HCT116 (cell line): ENCODE measurements around the gene PLEKHA5. TPM values are rescaled to one million over a fixed set of nuclear protein-coding genes. Genes with fewer than 3 reads are reported as not detected.

Source experiments
- ATAC-seq: fragments of 200-7000 bp; cut with Tn5 transposase; 2 replicates; pipeline ENCODE4 v1.9.1; 2020; ENCODE audit warnings: mild to moderate bottlenecking, moderate library complexity
- BruUV-seq: library from RNA; stranded (reverse); fragments of 400-500 nt; replicated peaks from 2 replicates; lab custom pipeline; 2021; lab: Mats Ljungman, UMichigan
- CTCF ChIA-PET: fragments of 300-600 bp; sonication (Branson Sonifier 250); formaldehyde crosslinking; loops from one replicate; lab custom pipeline; 2021; ENCODE audit warnings: antibody characterized with exemption; lab: Charles Lee
- POLR2A ChIA-PET: fragments of 300-600, 350-600 bp; sonication (Branson Sonifier 250); formaldehyde crosslinking; loops from one replicate; lab custom pipeline; 2021; ENCODE audit warnings: antibody characterized with exemption; lab: Charles Lee
- RAD21 ChIA-PET, 2 experiments: fragments of 300-600 bp; sonication (Branson Sonifier 250); formaldehyde crosslinking; loops; one replicate each; lab custom pipeline; 2023; ENCODE audit warnings: low total read pairs in 2 of 2; ENCODE audit not compliant: uncharacterized antibody in 2 of 2, unreplicated experiment in 2 of 2, low non-redundant PET in 1 of 2; lab: Charles Lee
- DNase-seq: peaks from one replicate; pipeline ENCODE4 v3.0.0-alpha.2; 2010; ENCODE audit warnings: low read depth, low spot score
- H2AFZ ChIP-seq: fragments of 200-600 bp; shearing (Covaris generic), sonication (generic); 2 replicates; pipeline ENCODE4 v1.6.1; 2017; ENCODE audit warnings: low read depth, mixed run types, mixed read lengths, antibody characterized with exemption, low read length; ENCODE audit not compliant: poor library complexity, severe bottlenecking
- H3K27ac ChIP-seq: 2 replicates; pipeline ENCODE4 v1.5.1; 2012; ENCODE audit warnings: low read depth, low read length
- H3K27me3 ChIP-seq: fragments of 200-600 bp; sonication (generic); 2 replicates; pipeline ENCODE4 v1.6.1; 2016; ENCODE audit warnings: mixed run types, low read length, mixed read lengths; ENCODE audit not compliant: insufficient read depth
- H3K36me3 ChIP-seq, 2 experiments: fragments of 200-500 bp in 1 of 2; fragments of 200-600 bp in 1 of 2; sonication (Bioruptor generic) in 1 of 2; sonication (generic) in 1 of 2; 2 replicates each; pipeline versions ENCODE4 v1.5.1 to v1.6.1; 2014 to 2016; ENCODE audit warnings: low read length in 2 of 2, inconsistent platforms in 1 of 2, mixed read lengths in 1 of 2, mixed run types in 1 of 2; ENCODE audit not compliant: insufficient read depth in 2 of 2, control insufficient read depth in 1 of 2
- H3K4me1 ChIP-seq, 2 experiments: fragments of 200-600 bp in 1 of 2; sonication (generic) in 1 of 2; 2 replicates each; pipeline versions ENCODE4 v1.5.1 to v1.6.1; 2012 to 2017; ENCODE audit warnings: low read length in 2 of 2, inconsistent platforms in 1 of 2, mild to moderate bottlenecking in 1 of 2, mixed read lengths in 1 of 2, mixed run types in 1 of 2, moderate library complexity in 1 of 2; ENCODE audit not compliant: insufficient read depth in 2 of 2, control insufficient read depth in 1 of 2
- H3K4me2 ChIP-seq: fragments of 200-600 bp; sonication (generic); 2 replicates; pipeline ENCODE4 v1.6.1; 2017; ENCODE audit warnings: mixed run types, low read length, mixed read lengths
- H3K4me3 ChIP-seq, 2 experiments: fragments of 200-600 bp in 1 of 2; sonication (generic) in 1 of 2; replicated peaks in 1 of 2; 2 replicates each; pipeline ENCODE4 v1.5.1; 2011 to 2016; ENCODE audit warnings: low read length in 2 of 2, control low read depth in 1 of 2, low read depth in 1 of 2, mild to moderate bottlenecking in 1 of 2, mixed read lengths in 1 of 2, mixed run types in 1 of 2
- H3K79me2 ChIP-seq: fragments of 200-600 bp; sonication (generic); 2 replicates; pipeline ENCODE4 v1.6.1; 2017; ENCODE audit warnings: mild to moderate bottlenecking, mixed run types, low read length, moderate library complexity, mixed read lengths; ENCODE audit not compliant: insufficient read depth
- H3K9ac ChIP-seq: fragments of 200-600 bp; sonication (generic); 2 replicates; pipeline ENCODE4 v1.6.1; 2016; ENCODE audit warnings: low read length, mixed read lengths
- H3K9me2 ChIP-seq: fragments of 200-600 bp; sonication (generic), shearing (Covaris generic); 2 replicates; pipeline ENCODE4 v1.6.1; 2017; ENCODE audit warnings: mixed run types, mild to moderate bottlenecking, moderate library complexity; ENCODE audit not compliant: insufficient read depth
- H3K9me3 ChIP-seq, 2 experiments: fragments of 200-500 bp in 1 of 2; fragments of 200-600 bp in 1 of 2; sonication (Bioruptor generic) in 1 of 2; sonication (generic) in 1 of 2; 2 replicates each; pipeline ENCODE4 v1.6.1; 2014 to 2017; ENCODE audit warnings: low read length in 2 of 2, mixed read lengths in 2 of 2, inconsistent platforms in 1 of 2, low read depth in 1 of 2, mild to moderate bottlenecking in 1 of 2, mixed run types in 1 of 2, moderate library complexity in 1 of 2; ENCODE audit not compliant: control insufficient read depth in 1 of 2, insufficient read depth in 1 of 2
- H4K20me1 ChIP-seq: fragments of 200-600 bp; sonication (generic), shearing (Covaris generic); 2 replicates; pipeline ENCODE4 v1.6.1; 2017; ENCODE audit warnings: mixed run types, mild to moderate bottlenecking, moderate library complexity; ENCODE audit not compliant: insufficient read depth
- CBX3 ChIP-seq: IDR thresholded peaks from 2 replicates; pipeline ENCODE4 v1.6.1; 2012; ENCODE audit warnings: low read depth
- EZH2 ChIP-seq: fragments of 200-600 bp; sonication (generic); IDR thresholded peaks from 2 replicates; pipeline ENCODE4 v1.6.1; 2017; ENCODE audit warnings: antibody characterized with exemption, mixed run types
- FOSL1 ChIP-seq: IDR thresholded peaks from 2 replicates; pipeline ENCODE4 v1.6.1; 2012; ENCODE audit warnings: low read depth
- JUND ChIP-seq: IDR thresholded peaks from 2 replicates; pipeline ENCODE4 v1.6.1; 2012
- POLR2A ChIP-seq: IDR thresholded peaks from 2 replicates; pipeline ENCODE4 v1.7.0; 2011; ENCODE audit warnings: borderline replicate concordance; ENCODE audit not compliant: insufficient read depth, insufficient read length; ENCODE audit errors: extremely low read depth
- POLR2AphosphoS5 ChIP-seq: IDR thresholded peaks from 2 replicates; pipeline ENCODE4 v1.6.1; 2011; ENCODE audit warnings: mild to moderate bottlenecking, low read depth, low read length, moderate library complexity
- RAD21 ChIP-seq: IDR thresholded peaks from 2 replicates; pipeline ENCODE4 v1.6.1; 2012; ENCODE audit warnings: low read depth, mild to moderate bottlenecking
- SIN3A ChIP-seq: IDR thresholded peaks from 2 replicates; pipeline ENCODE4 v1.6.1; 2012; ENCODE audit warnings: low read depth
- SP1 ChIP-seq: IDR thresholded peaks from 2 replicates; pipeline ENCODE4 v1.6.1; 2012; ENCODE audit warnings: low read depth
- TCF7L2 ChIP-seq: IDR thresholded peaks from 2 replicates; pipeline ENCODE4 v1.7.0; 2011; ENCODE audit warnings: borderline replicate concordance, inconsistent platforms; ENCODE audit not compliant: insufficient read depth, insufficient read length; ENCODE audit errors: extremely low read depth
- YY1 ChIP-seq: IDR thresholded peaks from 2 replicates; pipeline ENCODE4 v1.6.1; 2011; ENCODE audit warnings: low read length, low read depth, moderate library complexity, mild to moderate bottlenecking; ENCODE audit not compliant: insufficient replicate concordance; ENCODE audit errors: extremely low read depth
- ZFX ChIP-seq: fragments of 450-650 bp; IDR thresholded peaks from 2 replicates; pipeline ENCODE4 v1.6.1; 2017
- ZNF274 ChIP-seq: fragments of 200-500 bp; sonication (Bioruptor generic); IDR thresholded peaks from 2 replicates; pipeline ENCODE4 v1.6.1; 2014; ENCODE audit warnings: mild to moderate bottlenecking, low read depth, low read length, inconsistent platforms
- intact Hi-C: fragments of 100-400 bp; cut with micrococcal nuclease; formaldehyde crosslinking; loops from 2 replicates; pipeline ENCODE4 v1.10.0; 2022
- total RNA-seq: library from RNA; stranded (reverse); gene quantifications from one replicate; pipeline ENCODE4 v1.2.1, GENCODE V29; 2021; ENCODE audit not compliant: unreplicated experiment
- TF ChIP-seq, protein P1 (sequence below), 3 experiments: fragments of 200-600 bp in 1 of 3; sonication (generic) in 1 of 3; IDR thresholded peaks in 2 of 3; conservative IDR thresholded peaks in 1 of 3; 2 replicates each; pipeline ENCODE4 v1.5.1; 2012 to 2017; ENCODE audit warnings: low read depth in 2 of 3, low read length in 2 of 3, antibody characterized with exemption in 1 of 3, borderline replicate concordance in 1 of 3, control low read depth in 1 of 3, mild to moderate bottlenecking in 1 of 3, mixed read lengths in 1 of 3, mixed run types in 1 of 3, moderate library complexity in 1 of 3; ENCODE audit not compliant: insufficient read depth in 1 of 3
- TF ChIP-seq, protein P2 (sequence below): IDR thresholded peaks from 2 replicates; pipeline ENCODE4 v1.6.1; 2012
- TF ChIP-seq, protein P3 (sequence below): IDR thresholded peaks from 2 replicates; pipeline ENCODE4 v1.6.1; 2012; ENCODE audit warnings: low read depth
- TF ChIP-seq, protein P4 (sequence below): IDR thresholded peaks from 2 replicates; pipeline ENCODE4 v1.6.1; 2012

Gene PLEKHA5
- total RNA-seq, 1 experiment from 2014 or later = 18.9 TPM

DNA sequence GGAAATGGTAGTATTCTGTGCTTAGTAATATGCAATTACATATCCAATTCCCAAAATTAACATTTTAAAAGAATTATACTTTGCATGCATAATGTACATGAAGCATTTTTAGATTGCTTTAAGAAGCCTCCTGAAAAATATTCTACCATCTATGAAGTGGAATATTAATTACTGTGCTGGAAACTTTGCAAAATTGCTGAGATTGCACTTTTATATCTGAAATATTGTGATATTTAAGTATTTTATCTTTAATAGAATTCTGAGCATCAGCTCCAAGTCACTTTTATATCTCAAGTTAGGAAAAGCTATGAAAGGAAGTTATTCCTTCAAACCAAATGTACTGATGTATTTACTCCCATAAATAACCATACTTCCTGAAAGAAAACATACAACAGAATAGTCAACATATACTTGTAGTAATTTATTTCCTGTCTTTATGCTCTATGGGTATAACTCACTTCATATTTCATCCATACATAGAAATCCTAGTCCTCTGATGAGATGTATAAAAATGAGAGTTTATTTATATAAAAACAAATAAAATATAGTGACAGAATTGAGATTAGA lies 152.7 kb downstream of the PLEKHA5 start:
- no peaks in the 10 kb centered on the region for H3K36me3 ChIP-seq
- no peaks in the 10 kb centered on the region for H3K9me3 ChIP-seq
- no peaks in the 10 kb centered on the region for H3K27me3 ChIP-seq
- no peaks in the 10 kb centered on the region for H3K79me2 ChIP-seq
- no peak for TF ChIP-seq FOSL1
- no peak overlapping the region for H3K9ac ChIP-seq
- no peaks in the 10 kb centered on the region for H3K9me2 ChIP-seq
- CTCF ChIA-PET = no interaction called here
- no peaks in the 10 kb centered on the region for H4K20me1 ChIP-seq
- intact Hi-C loops = no loop called here
- POLR2A ChIA-PET = no interaction called here
- no TSS peak for BruUV-seq
- RAD21 ChIA-PET = no interaction called here
- no peak overlapping the region for H3K4me2 ChIP-seq
- H3K4me1 ChIP-seq = no peaks in the 10 kb centered on the region
- no peak for DNase-seq
- no peak overlapping the region for H3K27ac ChIP-seq
- no peak for ATAC-seq
- no peak overlapping the region for H3K4me3 ChIP-seq
- no peak overlapping the region for H2AFZ ChIP-seq

DNA sequence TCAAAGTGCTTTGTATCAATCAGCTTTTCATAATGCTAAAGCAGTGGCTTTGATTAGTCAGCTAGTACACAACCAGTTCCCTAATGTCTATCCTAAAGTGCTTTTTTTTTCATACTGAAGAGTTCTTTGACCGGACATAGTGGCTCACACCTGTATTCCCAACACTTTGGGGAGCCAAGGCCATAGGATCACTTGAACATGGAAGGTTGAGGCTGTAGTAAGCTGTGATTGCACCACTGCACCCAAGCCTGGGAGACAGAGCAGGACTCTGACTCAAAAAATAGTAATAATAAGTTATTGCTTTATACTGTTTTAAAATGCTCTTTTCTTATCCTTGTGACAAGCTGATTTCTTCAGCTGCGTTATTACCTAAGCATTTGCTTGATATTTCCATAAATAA lies 155.1 kb downstream of the PLEKHA5 start:
- DNase-seq = no peak
- H3K27me3 ChIP-seq = no peaks in the 10 kb centered on the region
- no TSS peak for BruUV-seq
- no peak overlapping the region for H3K4me3 ChIP-seq
- no peak for ATAC-seq
- no peaks in the 10 kb centered on the region for H3K9me2 ChIP-seq
- intact Hi-C loops = loop anchor here (5.0 kb wide), 1 partner anchor 852 kb away; no protein-coding TSS in a partner anchor
- ChIA-PET CTCF (no interaction called here), POLR2A (no interaction called here), RAD21 (no interaction called here)
- H3K9me3 ChIP-seq = no peaks in the 10 kb centered on the region
- no peak overlapping the region for H3K4me2 ChIP-seq
- H2AFZ ChIP-seq = no peak overlapping the region
- no peaks in the 10 kb centered on the region for H3K79me2 ChIP-seq
- no peaks in the 10 kb centered on the region for H3K4me1 ChIP-seq
- no peak overlapping the region for H3K9ac ChIP-seq
- no peaks in the 10 kb centered on the region for H3K36me3 ChIP-seq
- no peak overlapping the region for H3K27ac ChIP-seq
- no peaks in the 10 kb centered on the region for H4K20me1 ChIP-seq
- TF ChIP-seq EZH2 = no peak
- no peak for TF ChIP-seq SIN3A
- TF ChIP-seq TCF7L2 = no peak
- TF ChIP-seq RAD21 = no peak
- no peak for TF ChIP-seq SP1
- TF ChIP-seq, protein P1, sequence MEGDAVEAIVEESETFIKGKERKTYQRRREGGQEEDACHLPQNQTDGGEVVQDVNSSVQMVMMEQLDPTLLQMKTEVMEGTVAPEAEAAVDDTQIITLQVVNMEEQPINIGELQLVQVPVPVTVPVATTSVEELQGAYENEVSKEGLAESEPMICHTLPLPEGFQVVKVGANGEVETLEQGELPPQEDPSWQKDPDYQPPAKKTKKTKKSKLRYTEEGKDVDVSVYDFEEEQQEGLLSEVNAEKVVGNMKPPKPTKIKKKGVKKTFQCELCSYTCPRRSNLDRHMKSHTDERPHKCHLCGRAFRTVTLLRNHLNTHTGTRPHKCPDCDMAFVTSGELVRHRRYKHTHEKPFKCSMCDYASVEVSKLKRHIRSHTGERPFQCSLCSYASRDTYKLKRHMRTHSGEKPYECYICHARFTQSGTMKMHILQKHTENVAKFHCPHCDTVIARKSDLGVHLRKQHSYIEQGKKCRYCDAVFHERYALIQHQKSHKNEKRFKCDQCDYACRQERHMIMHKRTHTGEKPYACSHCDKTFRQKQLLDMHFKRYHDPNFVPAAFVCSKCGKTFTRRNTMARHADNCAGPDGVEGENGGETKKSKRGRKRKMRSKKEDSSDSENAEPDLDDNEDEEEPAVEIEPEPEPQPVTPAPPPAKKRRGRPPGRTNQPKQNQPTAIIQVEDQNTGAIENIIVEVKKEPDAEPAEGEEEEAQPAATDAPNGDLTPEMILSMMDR (IDR thresholded peaks at IDR 0.05 in 2 of 3, conservative IDR thresholded peaks at IDR 0.05 in 1 of 3; ENCODE audit: borderline replicate concordance in 1 of 3, insufficient read depth in 1 of 3, low read depth in 2 of 3, low read length in 2 of 3) = no peak
- TF ChIP-seq, protein P2, sequence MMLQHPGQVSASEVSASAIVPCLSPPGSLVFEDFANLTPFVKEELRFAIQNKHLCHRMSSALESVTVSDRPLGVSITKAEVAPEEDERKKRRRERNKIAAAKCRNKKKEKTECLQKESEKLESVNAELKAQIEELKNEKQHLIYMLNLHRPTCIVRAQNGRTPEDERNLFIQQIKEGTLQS = no peak
- TF ChIP-seq, protein P3, sequence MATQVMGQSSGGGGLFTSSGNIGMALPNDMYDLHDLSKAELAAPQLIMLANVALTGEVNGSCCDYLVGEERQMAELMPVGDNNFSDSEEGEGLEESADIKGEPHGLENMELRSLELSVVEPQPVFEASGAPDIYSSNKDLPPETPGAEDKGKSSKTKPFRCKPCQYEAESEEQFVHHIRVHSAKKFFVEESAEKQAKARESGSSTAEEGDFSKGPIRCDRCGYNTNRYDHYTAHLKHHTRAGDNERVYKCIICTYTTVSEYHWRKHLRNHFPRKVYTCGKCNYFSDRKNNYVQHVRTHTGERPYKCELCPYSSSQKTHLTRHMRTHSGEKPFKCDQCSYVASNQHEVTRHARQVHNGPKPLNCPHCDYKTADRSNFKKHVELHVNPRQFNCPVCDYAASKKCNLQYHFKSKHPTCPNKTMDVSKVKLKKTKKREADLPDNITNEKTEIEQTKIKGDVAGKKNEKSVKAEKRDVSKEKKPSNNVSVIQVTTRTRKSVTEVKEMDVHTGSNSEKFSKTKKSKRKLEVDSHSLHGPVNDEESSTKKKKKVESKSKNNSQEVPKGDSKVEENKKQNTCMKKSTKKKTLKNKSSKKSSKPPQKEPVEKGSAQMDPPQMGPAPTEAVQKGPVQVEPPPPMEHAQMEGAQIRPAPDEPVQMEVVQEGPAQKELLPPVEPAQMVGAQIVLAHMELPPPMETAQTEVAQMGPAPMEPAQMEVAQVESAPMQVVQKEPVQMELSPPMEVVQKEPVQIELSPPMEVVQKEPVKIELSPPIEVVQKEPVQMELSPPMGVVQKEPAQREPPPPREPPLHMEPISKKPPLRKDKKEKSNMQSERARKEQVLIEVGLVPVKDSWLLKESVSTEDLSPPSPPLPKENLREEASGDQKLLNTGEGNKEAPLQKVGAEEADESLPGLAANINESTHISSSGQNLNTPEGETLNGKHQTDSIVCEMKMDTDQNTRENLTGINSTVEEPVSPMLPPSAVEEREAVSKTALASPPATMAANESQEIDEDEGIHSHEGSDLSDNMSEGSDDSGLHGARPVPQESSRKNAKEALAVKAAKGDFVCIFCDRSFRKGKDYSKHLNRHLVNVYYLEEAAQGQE = no peak
- TF ChIP-seq, protein P4, sequence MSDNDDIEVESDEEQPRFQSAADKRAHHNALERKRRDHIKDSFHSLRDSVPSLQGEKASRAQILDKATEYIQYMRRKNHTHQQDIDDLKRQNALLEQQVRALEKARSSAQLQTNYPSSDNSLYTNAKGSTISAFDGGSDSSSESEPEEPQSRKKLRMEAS = no peak
- no peak for TF ChIP-seq POLR2AphosphoS5
- no peak for TF ChIP-seq ZFX
- TF ChIP-seq ZNF274 = no peak
- no peak for TF ChIP-seq CBX3
- TF ChIP-seq POLR2A = no peak
- TF ChIP-seq JUND = no peak
- no peak for TF ChIP-seq YY1
